OCI-LY3 (cell line): Measurements from ENCODE around the gene ZPR1.

Experiments
- H2AFZ ChIP-seq: fragments of 200-600, 300-600 bp; shearing (Covaris generic); 2 replicates; pipeline ENCODE4 v1.6.0; 2014; ENCODE audit warnings: antibody characterized with exemption, low read depth, low read length
- H3K27ac ChIP-seq: fragments of 200-600, 300-600 bp; sonication (generic); 2 replicates; pipeline ENCODE4 v1.5.1; 2014; ENCODE audit warnings: mild to moderate bottlenecking, low read length, moderate library complexity, mixed read lengths
- H3K27me3 ChIP-seq: fragments of 200-600, 300-600 bp; sonication (generic); 2 replicates; pipeline ENCODE4 v1.6.1; 2014; ENCODE audit warnings: low read depth, low read length, mixed read lengths
- H3K36me3 ChIP-seq: fragments of 200-600, 300-600 bp; sonication (generic); replicated peaks from 2 replicates; pipeline ENCODE3; 2014; ENCODE audit warnings: low read depth, low read length, mixed read lengths
- H3K4me1 ChIP-seq: fragments of 300-600, 200-600 bp; sonication (generic); 2 replicates; pipeline ENCODE4 v1.6.1; 2014; ENCODE audit warnings: low read length, mixed read lengths
- H3K4me2 ChIP-seq: fragments of 200-600, 300-600 bp; sonication (generic); 2 replicates; pipeline ENCODE4 v1.6.1; 2014; ENCODE audit warnings: low read length, mixed read lengths
- H3K4me3 ChIP-seq: fragments of 300-600, 200-600 bp; sonication (generic); 2 replicates; pipeline ENCODE4 v1.5.1; 2014; ENCODE audit warnings: antibody characterized with exemption, mild to moderate bottlenecking, low read length, moderate library complexity
- H3K79me2 ChIP-seq: fragments of 300-600, 200-600 bp; shearing (Covaris generic); 2 replicates; pipeline ENCODE4 v1.6.1; 2014; ENCODE audit warnings: mild to moderate bottlenecking, low read length, mixed read lengths
- H3K9ac ChIP-seq: fragments of 300-600, 200-600 bp; shearing (Covaris generic); 2 replicates; pipeline ENCODE4 v1.6.0; 2014; ENCODE audit warnings: mild to moderate bottlenecking, low read length, moderate library complexity
- H3K9me3 ChIP-seq: fragments of 200-600, 300-600 bp; shearing (Covaris generic); 2 replicates; pipeline ENCODE4 v1.6.1; 2014; ENCODE audit warnings: low read length, mixed read lengths; ENCODE audit not compliant: insufficient read depth
- H4K20me1 ChIP-seq: fragments of 200-600, 300-600 bp; sonication (generic); 2 replicates; pipeline ENCODE4 v1.6.1; 2016; ENCODE audit warnings: low read length, mixed read lengths; ENCODE audit not compliant: insufficient read depth
- EZH2phosphoT487 ChIP-seq: fragments of 200-600 bp; shearing (Covaris generic); IDR thresholded peaks from 2 replicates; pipeline ENCODE4 v1.6.1; 2018; ENCODE audit warnings: antibody characterized with exemption, mixed run types, low read depth
- TF ChIP-seq, protein P1 (sequence below): fragments of 200-600, 300-600 bp; sonication (generic); IDR thresholded peaks from 2 replicates; pipeline ENCODE4 v1.5.1; 2014; ENCODE audit warnings: antibody characterized with exemption, low read length, low read depth

Gene ZPR1

DNA sequence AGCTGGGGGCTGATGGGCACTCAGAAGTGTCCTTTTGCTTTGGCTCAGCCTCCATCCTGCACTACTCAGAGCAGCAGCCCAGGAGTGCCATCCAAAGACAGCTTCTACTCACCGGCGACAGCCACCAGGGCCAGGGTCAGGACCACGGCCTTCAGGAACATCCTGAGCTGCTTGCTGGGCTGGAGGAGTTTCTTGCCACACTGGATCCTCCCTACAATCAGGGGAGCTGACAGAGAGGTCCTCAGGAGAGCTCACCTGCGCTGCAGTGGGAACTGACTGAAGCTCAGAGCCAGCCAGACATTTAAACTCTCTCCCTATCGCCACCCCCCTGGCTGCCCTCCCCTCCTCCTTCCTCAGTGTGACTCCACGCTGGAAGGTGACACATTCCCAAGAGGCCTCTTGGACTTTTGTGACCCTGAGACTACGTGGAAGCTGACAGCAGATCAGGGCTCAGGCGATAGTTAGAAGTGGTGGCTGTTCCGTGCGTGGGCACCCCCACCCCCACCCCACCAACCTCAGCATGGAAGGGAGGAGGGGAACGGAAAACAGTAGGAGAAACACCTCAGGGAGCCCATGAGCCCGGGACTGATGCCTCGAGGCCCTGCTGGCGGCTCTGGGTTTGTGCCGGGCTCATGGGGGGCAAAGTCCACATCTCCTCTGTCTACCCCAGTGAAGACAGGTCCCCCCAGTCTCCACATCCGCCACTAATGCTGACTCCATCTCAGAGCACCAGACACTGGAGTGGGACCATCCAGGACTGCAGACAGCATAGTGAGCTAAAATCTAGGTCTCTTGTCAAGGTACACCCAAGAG, 35.4 kb upstream of the ZPR1 start, which contains the start of gene APOA4:
Gene APOA4 (minus strand): TSS at position 274 of the 813 bp plus-strand sequence. CDS start 113 bp downstream, at position 161.
- no peaks in the 10 kb centered on the region for H3K36me3 ChIP-seq
- H3K4me2 ChIP-seq, result no peak within 1 kb of the TSS
- H3K9ac ChIP-seq, result no peak within 1 kb of the TSS
- H3K9me3 ChIP-seq, result no peaks in the 10 kb centered on the region
- no peak within 1 kb of the TSS for H2AFZ ChIP-seq
- no peaks in the 10 kb centered on the region for H4K20me1 ChIP-seq
- H3K79me2 ChIP-seq, result no peaks in the 10 kb centered on the region
- no peaks in the 10 kb centered on the region for H3K27me3 ChIP-seq
- peaks cover 3% of the 10 kb centered on the region; the same call in 1 of the 2 replicates for H3K4me1 ChIP-seq
- no peak within 1 kb of the TSS for H3K27ac ChIP-seq
- H3K4me3 ChIP-seq, result no peak within 1 kb of the TSS
- TF ChIP-seq, protein P1, sequence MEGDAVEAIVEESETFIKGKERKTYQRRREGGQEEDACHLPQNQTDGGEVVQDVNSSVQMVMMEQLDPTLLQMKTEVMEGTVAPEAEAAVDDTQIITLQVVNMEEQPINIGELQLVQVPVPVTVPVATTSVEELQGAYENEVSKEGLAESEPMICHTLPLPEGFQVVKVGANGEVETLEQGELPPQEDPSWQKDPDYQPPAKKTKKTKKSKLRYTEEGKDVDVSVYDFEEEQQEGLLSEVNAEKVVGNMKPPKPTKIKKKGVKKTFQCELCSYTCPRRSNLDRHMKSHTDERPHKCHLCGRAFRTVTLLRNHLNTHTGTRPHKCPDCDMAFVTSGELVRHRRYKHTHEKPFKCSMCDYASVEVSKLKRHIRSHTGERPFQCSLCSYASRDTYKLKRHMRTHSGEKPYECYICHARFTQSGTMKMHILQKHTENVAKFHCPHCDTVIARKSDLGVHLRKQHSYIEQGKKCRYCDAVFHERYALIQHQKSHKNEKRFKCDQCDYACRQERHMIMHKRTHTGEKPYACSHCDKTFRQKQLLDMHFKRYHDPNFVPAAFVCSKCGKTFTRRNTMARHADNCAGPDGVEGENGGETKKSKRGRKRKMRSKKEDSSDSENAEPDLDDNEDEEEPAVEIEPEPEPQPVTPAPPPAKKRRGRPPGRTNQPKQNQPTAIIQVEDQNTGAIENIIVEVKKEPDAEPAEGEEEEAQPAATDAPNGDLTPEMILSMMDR, result no peak
- no peak for TF ChIP-seq EZH2phosphoT487

DNA sequence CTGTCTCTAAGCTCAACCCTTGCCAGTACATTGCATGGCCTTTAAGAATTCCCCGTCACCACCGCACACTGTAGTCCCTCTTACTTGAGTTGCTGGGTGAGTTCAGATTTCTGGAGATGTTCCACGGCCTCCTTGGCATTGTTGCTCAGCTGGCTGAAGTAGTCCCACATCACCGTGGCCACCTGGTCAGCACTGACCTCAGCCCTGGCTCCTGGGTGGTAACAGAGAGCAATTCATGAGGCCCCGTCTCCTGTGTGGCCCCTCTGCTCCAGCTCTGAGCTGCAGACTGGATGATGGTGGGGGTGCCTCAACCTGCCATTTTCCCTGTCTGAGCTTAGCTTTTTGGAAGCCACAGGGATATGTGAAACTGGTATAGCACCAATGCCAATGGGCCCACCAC, 34.8 kb upstream of the ZPR1 start:
- TF ChIP-seq EZH2phosphoT487, result no peak
- TF ChIP-seq, protein P1, result no peak
- Histone ChIP-seq H3K27me3 (no peaks in the 10 kb centered on the region), H3K79me2 (no peaks in the 10 kb centered on the region), H4K20me1 (no peaks in the 10 kb centered on the region), H3K4me2 (no peak overlapping the region), H2AFZ (no peak overlapping the region), H3K4me1 (peaks cover 3% of the 10 kb centered on the region; the same call in 1 of the 2 replicates), H3K36me3 (no peaks in the 10 kb centered on the region), H3K4me3 (no peak overlapping the region), H3K9me3 (no peaks in the 10 kb centered on the region), H3K27ac (no peak overlapping the region), H3K9ac (no peak overlapping the region)

DNA sequence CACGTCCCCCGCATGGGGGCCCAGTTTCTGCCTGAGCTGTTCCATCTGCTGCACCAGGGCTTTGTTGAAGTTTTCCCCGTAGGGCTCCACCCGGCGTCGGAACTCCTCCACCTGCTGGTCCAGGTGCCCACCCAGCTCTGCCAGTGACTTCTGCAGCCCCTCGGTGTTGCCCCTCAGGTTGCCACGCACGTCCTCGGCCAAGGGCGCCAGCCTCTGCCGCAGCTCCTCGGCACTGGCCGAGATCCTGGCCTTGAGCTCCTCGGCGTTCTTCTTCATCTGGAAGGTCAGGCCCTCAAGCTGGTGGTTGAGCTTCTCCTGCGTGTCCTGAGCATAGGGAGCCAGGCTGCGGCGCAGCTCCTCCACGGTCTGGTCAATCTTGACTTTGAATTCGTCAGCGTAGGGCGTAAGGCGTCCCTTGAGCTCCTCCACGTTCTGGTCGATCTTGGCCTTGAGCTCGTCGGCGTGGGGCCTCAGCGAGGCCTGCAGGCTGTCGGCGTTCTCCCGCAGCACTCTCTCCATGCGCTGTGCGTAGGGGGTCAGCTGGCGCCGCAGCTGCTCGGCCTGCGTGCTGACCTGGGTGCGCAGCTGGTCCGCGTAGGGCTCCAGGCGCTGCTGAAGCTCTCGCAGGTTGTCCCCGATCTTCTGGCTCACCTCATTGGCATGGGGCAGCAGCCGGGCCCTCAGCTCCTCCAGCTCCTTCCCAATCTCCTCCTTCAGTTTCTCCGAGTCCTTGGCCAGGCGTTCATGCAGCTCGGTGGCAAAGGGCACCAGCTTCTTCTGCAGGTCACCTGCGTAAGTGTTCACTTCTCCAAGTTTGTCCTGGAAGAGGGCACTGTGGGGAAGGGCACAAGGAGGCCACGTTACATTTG, 33.5 kb upstream of the ZPR1 start:
- Histone ChIP-seq H3K79me2 (no peaks in the 10 kb centered on the region), H2AFZ (no peak overlapping the region), H3K4me2 (no peak overlapping the region), H3K27me3 (no peaks in the 10 kb centered on the region), H3K36me3 (no peaks in the 10 kb centered on the region), H3K4me3 (no peak overlapping the region), H3K27ac (no peak overlapping the region), H4K20me1 (no peaks in the 10 kb centered on the region), H3K4me1 (peaks cover 3% of the 10 kb centered on the region; the same call in 1 of the 2 replicates), H3K9ac (no peak overlapping the region), H3K9me3 (no peaks in the 10 kb centered on the region)
- TF ChIP-seq, protein P1, result no peak
- TF ChIP-seq EZH2phosphoT487, result no peak

DNA sequence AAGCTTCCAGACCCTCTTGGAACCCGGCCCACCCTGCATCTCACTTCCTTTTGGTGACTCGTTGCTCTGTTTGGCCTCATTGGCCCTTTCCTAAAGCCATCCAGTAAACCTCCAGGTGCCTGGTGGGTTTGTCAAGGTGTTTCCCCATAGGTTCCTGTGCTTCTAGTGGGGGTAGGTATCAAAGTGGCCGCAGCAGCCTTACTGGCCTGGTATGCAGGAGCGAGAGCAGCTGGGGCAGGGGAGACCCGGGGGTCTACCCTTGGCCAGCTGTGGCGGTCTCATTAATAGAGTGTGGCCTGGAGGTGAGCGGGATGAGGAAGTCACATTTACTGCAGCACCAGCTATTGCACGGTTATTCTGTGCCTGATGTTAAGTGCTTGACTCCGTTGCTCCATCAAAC, 31.2 kb upstream of the ZPR1 start:
- H3K9me3 ChIP-seq, result no peaks in the 10 kb centered on the region
- no peaks in the 10 kb centered on the region for H3K79me2 ChIP-seq
- no peak overlapping the region for H3K4me3 ChIP-seq
- no peak overlapping the region for H3K27ac ChIP-seq
- H3K27me3 ChIP-seq, result no peaks in the 10 kb centered on the region
- H3K36me3 ChIP-seq, result no peaks in the 10 kb centered on the region
- peaks cover 7% of the 10 kb centered on the region; the same call in 1 of the 2 replicates for H3K4me1 ChIP-seq
- TF ChIP-seq, protein P1, result no peak
- TF ChIP-seq EZH2phosphoT487, result no peak
- H3K4me2 ChIP-seq, result no peak overlapping the region
- H3K9ac ChIP-seq, result no peak overlapping the region
- H4K20me1 ChIP-seq, result no peaks in the 10 kb centered on the region
- H2AFZ ChIP-seq, result no peak overlapping the region
